ENCODE data around the gene FAM13A. TPM values are rescaled to one million over a fixed set of nuclear protein-coding genes. Genes with fewer than 3 reads are reported as not detected.

The FAM13A gene
- total and polyA plus RNA-seq, 10 donors = 2.7 to 24.9 (median 18.3) TPM

DNA sequence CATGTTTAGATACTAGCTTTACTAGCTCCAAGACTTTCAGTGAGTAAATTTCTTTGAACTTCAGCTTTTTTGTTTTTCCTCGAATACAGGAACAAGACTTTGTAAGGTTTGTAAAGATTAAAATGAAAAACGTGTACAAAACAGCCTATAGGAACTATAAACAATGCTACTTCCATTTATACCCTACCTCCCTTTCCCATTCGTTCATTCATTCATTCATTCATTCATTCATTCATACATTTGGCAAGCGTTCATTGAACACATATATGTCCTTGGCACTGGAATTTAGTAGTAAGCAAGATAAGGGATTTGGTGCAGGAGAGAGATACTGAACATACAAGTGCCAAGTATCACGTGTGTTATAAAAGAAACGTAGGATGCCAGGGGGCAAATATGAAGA, 293.9 kb downstream of the FAM13A start:
- intact Hi-C loops (cut with DNase I; ENCODE audit: low total_unique reads) = no loop called here
- no peak overlapping the region for H3K27ac ChIP-seq
- no peak overlapping the region for H3K4me3 ChIP-seq
- no peaks in the 10 kb centered on the region for H3K9me3 ChIP-seq
- no peaks in the 10 kb centered on the region for H3K4me1 ChIP-seq
- H3K36me3 ChIP-seq = peaks cover 0 to 22% (median 0%) of the 10 kb centered on the region in 6 donors
- TF ChIP-seq POLR2AphosphoS5 (IDR thresholded peaks at IDR 0.05) = no peak
- TF ChIP-seq, protein P1, sequence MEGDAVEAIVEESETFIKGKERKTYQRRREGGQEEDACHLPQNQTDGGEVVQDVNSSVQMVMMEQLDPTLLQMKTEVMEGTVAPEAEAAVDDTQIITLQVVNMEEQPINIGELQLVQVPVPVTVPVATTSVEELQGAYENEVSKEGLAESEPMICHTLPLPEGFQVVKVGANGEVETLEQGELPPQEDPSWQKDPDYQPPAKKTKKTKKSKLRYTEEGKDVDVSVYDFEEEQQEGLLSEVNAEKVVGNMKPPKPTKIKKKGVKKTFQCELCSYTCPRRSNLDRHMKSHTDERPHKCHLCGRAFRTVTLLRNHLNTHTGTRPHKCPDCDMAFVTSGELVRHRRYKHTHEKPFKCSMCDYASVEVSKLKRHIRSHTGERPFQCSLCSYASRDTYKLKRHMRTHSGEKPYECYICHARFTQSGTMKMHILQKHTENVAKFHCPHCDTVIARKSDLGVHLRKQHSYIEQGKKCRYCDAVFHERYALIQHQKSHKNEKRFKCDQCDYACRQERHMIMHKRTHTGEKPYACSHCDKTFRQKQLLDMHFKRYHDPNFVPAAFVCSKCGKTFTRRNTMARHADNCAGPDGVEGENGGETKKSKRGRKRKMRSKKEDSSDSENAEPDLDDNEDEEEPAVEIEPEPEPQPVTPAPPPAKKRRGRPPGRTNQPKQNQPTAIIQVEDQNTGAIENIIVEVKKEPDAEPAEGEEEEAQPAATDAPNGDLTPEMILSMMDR (IDR thresholded peaks at IDR 0.05 in 8 of 11, conservative IDR thresholded peaks at IDR 0.05 in 3 of 11) = no peak
- TF ChIP-seq POLR2A (IDR thresholded peaks at IDR 0.05) = no peak
- H3K27me3 ChIP-seq (replicated peaks in 1 of 7) = no peaks in the 10 kb centered on the region
- no peak for DNase-seq
- 82 to 92% (median 85%) methylated on average over 6 of the region's 6 CpGs for WGBS, 5 donors

DNA sequence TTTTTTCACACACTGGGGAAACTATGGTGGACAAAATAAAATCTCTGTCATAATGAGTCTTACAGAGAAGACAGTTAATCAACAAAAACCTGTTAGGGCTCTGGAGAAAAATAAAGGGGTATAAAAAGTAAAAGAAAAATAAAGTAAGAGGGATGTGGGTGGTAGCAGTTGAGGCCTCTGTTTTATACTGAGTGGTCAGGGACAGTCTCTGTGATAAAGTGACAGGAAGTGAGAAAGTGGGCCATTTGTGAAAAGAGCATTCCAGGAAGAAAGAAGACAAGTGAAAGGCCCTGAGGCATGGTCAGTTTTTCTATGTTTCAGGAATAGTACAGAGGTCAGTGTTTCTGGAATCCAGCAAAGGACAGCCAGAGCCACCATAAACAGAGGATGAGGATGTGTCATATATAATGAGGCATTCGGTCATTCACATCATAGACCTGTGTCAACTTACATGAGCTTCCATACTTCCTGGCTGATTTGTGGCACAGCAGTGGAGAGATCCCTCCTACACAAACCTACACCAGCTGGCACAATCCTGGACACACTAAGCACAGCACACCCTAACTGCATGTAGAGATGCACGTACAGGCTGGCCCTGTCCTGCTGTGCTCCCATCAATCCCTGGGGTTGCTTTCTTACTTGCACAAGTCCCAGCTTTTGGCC, 295.0 kb downstream of the FAM13A start:
- no peak overlapping the region for H3K27ac ChIP-seq
- no peak for TF ChIP-seq POLR2AphosphoS5 (IDR thresholded peaks at IDR 0.05)
- TF ChIP-seq, protein P1 (IDR thresholded peaks at IDR 0.05 in 8 of 11, conservative IDR thresholded peaks at IDR 0.05 in 3 of 11) = no peak
- no peak for TF ChIP-seq POLR2A (IDR thresholded peaks at IDR 0.05)
- intact Hi-C loops (cut with DNase I; ENCODE audit: low total_unique reads) = no loop called here
- H3K27me3 ChIP-seq (replicated peaks in 1 of 7) = no peaks in the 10 kb centered on the region
- no peaks in the 10 kb centered on the region for H3K4me1 ChIP-seq
- WGBS, 5 donors = 81 to 94% (median 89%) methylated on average over 2 of the region's 2 CpGs
- H3K9me3 ChIP-seq = no peaks in the 10 kb centered on the region
- H3K4me3 ChIP-seq = no peak overlapping the region
- no peak for DNase-seq
- peaks cover 0 to 23% (median 0%) of the 10 kb centered on the region in 6 donors for H3K36me3 ChIP-seq

DNA sequence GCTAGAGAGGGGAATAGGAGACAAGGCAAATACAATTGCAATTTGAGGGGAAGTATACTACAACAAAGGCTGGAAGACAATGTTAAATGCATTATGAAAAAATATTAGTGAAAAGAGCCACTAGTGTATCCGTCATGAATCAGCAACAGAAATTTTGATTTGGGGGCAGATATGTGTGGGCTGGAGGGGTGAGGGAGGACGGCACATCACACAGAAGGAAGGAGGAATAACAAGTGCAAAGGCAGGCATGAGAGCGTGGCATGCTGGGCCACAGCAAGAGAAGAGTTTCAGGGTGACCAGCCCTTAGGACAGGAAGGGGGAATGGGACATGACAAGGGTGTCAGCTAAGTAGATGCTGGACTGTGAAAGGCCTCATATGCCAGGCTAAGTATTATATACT, 295.6 kb downstream of the FAM13A start:
- no peak for TF ChIP-seq POLR2A (IDR thresholded peaks at IDR 0.05)
- no peak for TF ChIP-seq POLR2AphosphoS5 (IDR thresholded peaks at IDR 0.05)
- TF ChIP-seq, protein P1 (IDR thresholded peaks at IDR 0.05 in 8 of 11, conservative IDR thresholded peaks at IDR 0.05 in 3 of 11) = no peak
- 70 to 96% (median 93%) methylated on average over 3 of the region's 3 CpGs for WGBS, 5 donors

DNA sequence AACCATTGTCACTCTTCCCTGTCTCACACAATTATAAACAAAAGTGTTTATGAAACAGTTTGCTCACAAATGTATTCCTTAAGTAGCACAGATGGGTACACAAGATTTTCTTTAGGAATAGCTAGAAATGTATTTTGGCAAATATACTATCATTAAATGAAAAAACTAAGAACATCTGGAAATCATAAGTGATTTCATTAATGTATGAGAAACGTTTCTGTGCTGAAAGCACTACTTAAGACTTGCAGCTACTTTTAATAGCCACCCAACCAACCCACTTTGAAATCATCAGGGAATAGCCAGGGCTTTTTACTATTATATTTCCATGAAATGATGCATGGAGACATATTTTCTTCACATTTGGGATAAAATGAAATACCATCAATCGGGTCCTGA, 297.1 kb downstream of the FAM13A start:
- Histone ChIP-seq H3K27me3 (replicated peaks in 1 of 7) (no peaks in the 10 kb centered on the region), H3K36me3 (peaks cover 0 to 16% (median 0%) of the 10 kb centered on the region in 6 donors), H3K9me3 (no peaks in the 10 kb centered on the region), H3K4me3 (no peak overlapping the region), H3K4me1 (no peaks in the 10 kb centered on the region), H3K27ac (no peak overlapping the region)
- 71 to 85% (median 76%) methylated on average over 2 of the region's 2 CpGs for WGBS, 5 donors
- DNase-seq = no peak
- TF ChIP-seq POLR2A (IDR thresholded peaks at IDR 0.05) = no peak
- no peak for TF ChIP-seq POLR2AphosphoS5 (IDR thresholded peaks at IDR 0.05)
- TF ChIP-seq, protein P1 (IDR thresholded peaks at IDR 0.05 in 8 of 11, conservative IDR thresholded peaks at IDR 0.05 in 3 of 11) = no peak
- intact Hi-C loops (cut with DNase I; ENCODE audit: low total_unique reads) = no loop called here

More for the DNA sequence above, 295.6 kb downstream of the FAM13A start:
- no peak overlapping the region for H3K4me3 ChIP-seq
- H3K36me3 ChIP-seq = peaks cover 0 to 23% (median 0%) of the 10 kb centered on the region in 6 donors
- intact Hi-C loops (cut with DNase I; ENCODE audit: low total_unique reads) = no loop called here
- no peak for DNase-seq
- H3K9me3 ChIP-seq = no peaks in the 10 kb centered on the region
- no peaks in the 10 kb centered on the region for H3K4me1 ChIP-seq
- H3K27me3 ChIP-seq (replicated peaks in 1 of 7) = no peaks in the 10 kb centered on the region
- no peak overlapping the region for H3K27ac ChIP-seq
